ENCODE measurements around the gene IRGC. TPM values are rescaled to one million over a fixed set of nuclear protein-coding genes. Genes with fewer than 3 reads are reported as not detected.
A peak's percentile ranks its signal among the peaks of the same experiment; 100 is the strongest.

The IRGC gene
- total RNA-seq, 4 donors from 2014 or later = not detected

- Histone ChIP-seq H3K4me3 (peak overlapping the region; percentile 70), H3K27ac (peak overlapping the region; percentile 98), H3K4me1 (peaks cover 64% of the 10 kb centered on the region), H3K9me3 (no peaks in the 10 kb centered on the region), H3K36me3 (peaks cover 21% of the 10 kb centered on the region), H3K27me3 (no peaks in the 10 kb centered on the region)
- WGBS = 0% methylated on average over 11 of the region's 11 CpGs
- no peak for DNase-seq (ENCODE audit: low spot score in 2 of 2)
- TF ChIP-seq CTCF (IDR thresholded peaks at IDR 0.05) (no peak), POLR2A (IDR thresholded peaks at IDR 0.05) (no peak), EP300 (IDR thresholded peaks at IDR 0.05) (no peak), POLR2AphosphoS5 (IDR thresholded peaks at IDR 0.05) (no peak)
Observed at GRCh38 chr19:43754253-43754502, 38.3 kb downstream of the IRGC start.

- peak within 1 kb of the TSS; percentile 98 for H3K27ac ChIP-seq
- no peaks in the 10 kb centered on the region for H3K9me3 ChIP-seq
- WGBS = under 1% methylated on average over 38 of the region's 79 CpGs
- no peaks in the 10 kb centered on the region for H3K27me3 ChIP-seq
- peak; percentile 98 for DNase-seq (ENCODE audit: low spot score in 2 of 2)
- peak; percentile 29 to 56 for TF ChIP-seq POLR2A (IDR thresholded peaks at IDR 0.05)
- TF ChIP-seq POLR2AphosphoS5 (IDR thresholded peaks at IDR 0.05) = peak in 2 of 3 donors; percentile 18 to 79
- no peak for TF ChIP-seq EP300 (IDR thresholded peaks at IDR 0.05)
- peaks cover 68% of the 10 kb centered on the region for H3K4me1 ChIP-seq
- H3K4me3 ChIP-seq = peak within 1 kb of the TSS; percentile 70
- peaks cover 16% of the 10 kb centered on the region for H3K36me3 ChIP-seq
Observed at GRCh38 chr19:43754503-43755255, 38.8 kb downstream of the IRGC start, which contains the start of gene SMG9. TSS of gene SMG9 (minus strand) at chr19:43754962. CDS start at chr19:43750741, 4,221 bp downstream.

- peaks cover 9% of the 10 kb centered on the region for H3K36me3 ChIP-seq
- WGBS = under 1% methylated on average over 28 of the region's 28 CpGs
- TF ChIP-seq POLR2A (IDR thresholded peaks at IDR 0.05) (no peak), EP300 (IDR thresholded peaks at IDR 0.05) (no peak)
- peak in 1 of 2 donors; percentile 87 for DNase-seq (ENCODE audit: low spot score in 2 of 2)
- peak overlapping the region; percentile 98 for H3K27ac ChIP-seq
- peaks cover 69% of the 10 kb centered on the region for H3K4me1 ChIP-seq
- H3K27me3 ChIP-seq = no peaks in the 10 kb centered on the region
- no peaks in the 10 kb centered on the region for H3K9me3 ChIP-seq
- peak overlapping the region; percentile 70 for H3K4me3 ChIP-seq
Observed at GRCh38 chr19:43755256-43755801, 39.5 kb downstream of the IRGC start.

GRCh38 chr19:43759515-43759914 is 43.6 kb downstream of the IRGC start:
- Histone ChIP-seq H3K4me3 (no peak overlapping the region), H3K27me3 (no peaks in the 10 kb centered on the region), H3K36me3 (no peaks in the 10 kb centered on the region), H3K9me3 (no peaks in the 10 kb centered on the region), H3K4me1 (peaks cover 52% of the 10 kb centered on the region), H3K27ac (peak overlapping the region; percentile 61)
- TF ChIP-seq POLR2AphosphoS5 (IDR thresholded peaks at IDR 0.05) (no peak), POLR2A (IDR thresholded peaks at IDR 0.05) (no peak), EP300 (IDR thresholded peaks at IDR 0.05) (no peak), CTCF (IDR thresholded peaks at IDR 0.05) (peak in 1 of 2 donors; percentile 13)
- no peak for DNase-seq (ENCODE audit: low spot score in 2 of 2)
- 44% methylated on average over 5 of the region's 5 CpGs for WGBS

- Histone ChIP-seq H3K27ac (no peak overlapping the region), H3K4me1 (peaks cover 57% of the 10 kb centered on the region)
- 89% methylated on average over 4 of the region's 4 CpGs for WGBS
Observed at GRCh38 chr19:43760941-43761340, 45.1 kb downstream of the IRGC start.

More at GRCh38 chr19:43760941-43761340, 45.1 kb downstream of the IRGC start:
- DNase-seq (ENCODE audit: low spot score in 2 of 2) = no peak
- Histone ChIP-seq H3K36me3 (no peaks in the 10 kb centered on the region), H3K9me3 (no peaks in the 10 kb centered on the region), H3K27me3 (no peaks in the 10 kb centered on the region), H3K4me3 (no peak overlapping the region)
- TF ChIP-seq EP300 (IDR thresholded peaks at IDR 0.05) = no peak
- no peak for TF ChIP-seq POLR2AphosphoS5 (IDR thresholded peaks at IDR 0.05)
- TF ChIP-seq POLR2A (IDR thresholded peaks at IDR 0.05) = no peak
- TF ChIP-seq CTCF (IDR thresholded peaks at IDR 0.05) = no peak

Measured in suprapubic skin (tissue), 4 donors.